NCI-H187 treated with DMSO at 0.1 percent for 48 hours (cell line): Measurements from ENCODE around the gene GRPEL1.

ENCODE experiments used
- DNase-seq: peaks from one replicate; lab custom pipeline; 2025; lab: John Stamatoyannopoulos, UW

GRPEL1 gene

DNA sequence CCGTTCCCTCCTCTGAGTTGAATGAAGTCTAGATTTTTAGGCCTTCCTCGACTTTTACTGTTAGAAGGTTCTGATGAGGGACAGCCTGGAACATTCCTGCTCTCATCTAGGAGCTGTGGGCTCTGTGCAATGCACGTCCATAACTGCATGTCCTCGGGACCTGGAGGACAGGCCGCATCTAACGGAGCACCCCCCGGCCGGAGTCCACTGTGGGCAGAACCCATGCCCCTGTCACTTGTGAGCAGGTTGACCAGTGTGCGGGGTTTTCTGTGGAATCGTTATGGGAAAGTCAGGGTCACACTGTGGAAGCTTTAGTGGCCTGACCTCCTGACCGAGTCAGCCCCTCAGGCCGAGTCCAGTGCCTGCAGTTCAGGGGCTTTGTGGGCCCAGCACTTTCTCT is 44.0 kb downstream of the GRPEL1 start:
- no peak for DNase-seq

- DNase-seq = no peak
Observed at GRCh38 chr4:7023486-7023885, 44.4 kb downstream of the GRPEL1 start.

DNA sequence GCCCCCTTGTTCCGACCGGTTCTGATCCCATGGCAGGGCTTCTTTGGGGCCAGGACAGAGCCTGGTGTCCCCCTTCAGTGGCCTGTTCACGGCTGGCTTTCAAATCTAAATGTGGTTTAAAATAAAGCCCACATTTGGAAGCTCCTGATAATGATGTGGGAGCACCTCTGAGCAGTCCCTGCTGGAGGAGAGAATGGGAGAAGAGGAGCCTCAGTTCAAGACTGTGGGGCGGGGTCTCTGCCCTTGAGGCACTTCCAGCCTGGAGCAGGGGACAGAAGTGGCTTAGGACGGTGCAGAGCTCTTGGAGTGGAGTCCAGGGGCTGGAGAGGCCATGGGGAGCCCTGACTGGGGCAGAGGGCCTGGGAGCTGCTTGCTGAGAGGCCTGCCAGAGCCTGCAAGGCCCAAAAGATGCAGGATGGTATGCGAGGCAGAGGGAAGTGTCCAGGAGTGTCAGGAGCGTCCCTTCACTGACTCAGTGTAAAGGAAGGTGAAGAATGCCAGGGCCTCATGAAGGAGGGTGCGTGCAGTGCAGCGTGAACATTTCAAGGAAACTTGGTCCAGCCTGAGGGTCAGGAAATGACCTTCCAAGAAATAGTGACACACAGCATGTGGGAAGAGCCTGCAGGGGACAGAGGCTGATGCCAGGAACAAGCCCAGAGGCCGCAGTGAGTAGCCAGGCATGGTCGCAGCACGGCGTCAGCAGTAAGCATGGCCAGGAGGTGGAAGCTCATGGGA is 45.8 kb downstream of the GRPEL1 start:
- DNase-seq = no peak

DNA sequence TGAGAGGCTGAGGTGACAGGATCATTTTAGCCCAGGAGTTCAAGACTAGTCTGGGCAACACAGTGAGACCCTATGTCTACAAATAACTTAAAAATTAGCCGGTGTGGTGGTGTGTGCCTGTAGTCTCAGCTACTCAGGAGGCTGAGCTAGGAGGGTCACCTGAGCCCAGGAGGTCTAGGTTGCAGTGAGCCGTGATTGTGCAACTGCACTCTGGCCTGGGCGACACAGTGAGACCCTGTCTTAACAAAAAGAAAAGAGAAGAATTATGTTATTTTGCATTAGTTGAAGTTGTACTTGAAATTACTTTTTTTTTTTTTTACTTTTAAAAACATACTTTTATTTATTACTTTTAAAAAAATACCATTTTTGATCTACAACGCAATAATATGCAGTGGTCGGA is 46.5 kb downstream of the GRPEL1 start:
- no peak for DNase-seq

DNA sequence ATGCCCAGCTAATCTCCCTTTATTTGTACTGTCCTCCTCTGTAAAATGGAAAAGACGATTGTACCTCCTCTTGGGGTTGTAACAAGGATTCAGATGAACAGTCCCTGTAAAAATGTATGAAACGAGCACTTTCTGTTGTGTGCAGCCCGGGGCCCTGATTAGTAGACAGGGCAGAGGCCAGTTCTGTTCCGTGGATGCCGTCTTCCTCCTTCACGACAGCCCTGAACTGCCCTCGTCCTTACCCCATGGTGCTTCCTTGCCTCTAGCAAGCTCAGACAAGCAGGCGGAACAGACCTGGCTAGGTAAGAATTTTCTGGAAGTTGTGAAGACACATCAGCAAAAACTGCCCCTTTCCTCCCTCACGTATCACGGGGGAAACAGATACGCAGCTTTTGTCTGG is 47.0 kb downstream of the GRPEL1 start:
- DNase-seq = no peak

- DNase-seq = no peak
Observed at GRCh38 chr4:7020290-7020689, 47.6 kb downstream of the GRPEL1 start.

DNA sequence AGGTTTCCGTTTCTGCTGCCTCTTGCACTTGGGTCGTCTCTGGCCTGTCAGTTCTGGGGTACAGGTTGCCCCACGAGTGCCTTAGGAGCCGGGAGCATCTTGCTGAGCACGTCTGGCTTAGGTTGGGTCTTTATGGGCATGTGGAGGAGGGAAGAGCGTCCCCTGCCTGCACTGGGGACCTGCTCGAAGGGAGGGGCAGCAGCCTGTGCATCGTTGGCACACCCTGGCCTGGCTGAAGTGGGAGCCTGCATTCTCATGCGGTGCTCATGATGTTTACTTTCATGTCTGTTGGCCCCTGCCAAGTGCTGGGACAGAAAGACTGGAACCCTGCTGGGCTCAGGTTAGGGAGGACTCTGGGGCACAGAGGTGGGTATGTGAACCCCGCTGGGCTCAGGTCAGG is 48.5 kb downstream of the GRPEL1 start:
- no peak for DNase-seq

GRCh38 chr4:7018281-7018680 is 49.6 kb downstream of the GRPEL1 start:
- DNase-seq = no peak

- DNase-seq = no peak
Observed at GRCh38 chr4:7017446-7018048, 50.3 kb downstream of the GRPEL1 start.

DNA sequence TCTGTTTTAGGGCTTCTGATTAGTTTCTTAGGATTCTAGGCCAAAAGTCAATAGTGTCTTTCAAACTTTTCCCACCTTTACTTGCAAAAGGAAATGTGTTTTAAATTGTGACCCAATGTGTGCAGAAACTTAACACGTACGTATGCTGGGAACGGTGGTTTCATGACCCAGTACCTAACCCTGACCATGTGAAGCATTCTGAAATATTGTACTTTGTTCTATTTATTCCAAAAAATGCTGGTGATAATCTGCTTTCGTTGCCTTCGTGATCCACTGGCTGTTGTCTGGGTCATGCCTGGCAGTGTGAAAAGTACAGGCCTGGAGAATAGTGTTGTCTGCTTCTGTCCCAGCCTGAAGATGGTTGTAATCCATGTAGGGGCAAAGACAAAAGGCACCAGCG is 51.4 kb downstream of the GRPEL1 start:
- no peak for DNase-seq

DNA sequence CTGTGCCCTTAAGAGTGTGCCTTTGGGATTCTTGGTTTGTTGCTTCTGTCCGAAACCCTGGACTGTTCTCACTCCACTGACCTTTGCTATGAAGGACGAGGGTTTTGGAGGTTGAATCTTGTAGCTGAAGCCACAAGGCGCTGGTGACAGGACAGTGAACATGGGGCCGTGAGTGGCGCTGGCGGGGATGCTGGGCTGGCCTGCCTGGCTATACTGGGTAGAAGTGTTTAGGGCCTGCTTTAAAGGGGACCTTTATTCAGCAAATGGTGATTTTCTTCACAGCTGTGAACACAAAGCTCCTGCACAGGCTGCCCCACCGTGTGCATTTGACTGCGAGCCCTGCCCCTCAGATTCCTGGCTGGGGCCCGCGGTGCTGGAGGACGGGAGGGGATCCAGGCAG is 51.8 kb downstream of the GRPEL1 start:
- no peak for DNase-seq

- no peak for DNase-seq
Observed at GRCh38 chr4:7015383-7016035, 52.4 kb downstream of the GRPEL1 start.

DNA sequence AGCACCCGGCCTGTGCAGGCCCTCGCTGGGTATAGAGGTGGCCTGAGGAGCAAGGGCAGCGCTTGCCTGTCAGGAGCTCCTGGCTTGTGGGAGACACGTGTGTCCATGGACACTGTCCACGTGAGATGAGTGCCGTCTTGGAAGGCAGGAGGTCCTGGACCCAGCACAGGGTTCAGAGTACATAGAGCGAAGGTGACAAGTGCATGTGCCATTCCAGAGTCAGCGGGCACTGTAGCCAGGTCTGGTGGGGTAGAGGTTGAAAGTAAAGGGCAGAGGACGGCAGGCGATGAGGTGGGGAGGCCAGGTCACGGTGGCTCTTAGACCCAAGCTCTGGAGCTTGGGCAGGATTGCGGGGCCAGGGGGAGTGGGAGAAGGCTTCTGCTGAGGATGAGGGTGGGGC is 53.0 kb downstream of the GRPEL1 start:
- DNase-seq = no peak

GRCh38 chr4:7013175-7013574 is 54.7 kb downstream of the GRPEL1 start:
- no peak for DNase-seq

DNA sequence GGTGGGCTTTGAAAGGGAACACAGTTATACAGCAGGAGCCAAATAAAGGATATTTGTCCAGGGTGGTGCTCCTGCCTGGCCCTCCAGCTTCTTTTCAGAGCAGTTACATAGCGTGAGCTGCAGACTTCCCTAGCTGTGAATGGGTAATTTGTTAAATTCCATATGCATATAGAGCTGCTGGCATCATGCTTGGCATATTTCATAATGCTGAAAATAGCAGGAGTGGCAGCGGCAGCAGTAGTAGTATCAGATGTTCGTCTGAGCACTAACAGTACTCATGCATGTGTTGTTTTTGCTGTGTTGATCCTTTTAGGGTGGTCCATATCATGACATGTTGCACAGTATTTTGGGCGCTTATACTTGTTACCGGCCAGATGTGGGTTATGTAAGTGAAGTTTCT is 58.3 kb downstream of the GRPEL1 start:
- no peak for DNase-seq
